GM10847 (cell line): ENCODE results near the gene M1AP.

Source experiments
- POLR2A ChIP-seq: IDR thresholded peaks from 2 replicates; pipeline ENCODE4 v1.6.1; 2011; ENCODE audit not compliant: insufficient read length; ENCODE audit errors: extremely low read depth

M1AP gene

GRCh38 chr2:74620671-74621070, 27.5 kb downstream of the M1AP start:
- TF ChIP-seq POLR2A, result no peak

GRCh38 chr2:74619651-74620297, 28.4 kb downstream of the M1AP start:
- TF ChIP-seq POLR2A, result no peak

GRCh38 chr2:74618410-74619083, 29.6 kb downstream of the M1AP start:
- TF ChIP-seq POLR2A, result no peak

- no peak for TF ChIP-seq POLR2A
Measured at GRCh38 chr2:74617122-74617521, 31.0 kb downstream of the M1AP start.

- no peak for TF ChIP-seq POLR2A
Measured at GRCh38 chr2:74606927-74607326, 41.2 kb downstream of the M1AP start.

GRCh38 chr2:74603282-74604000, 44.7 kb downstream of the M1AP start:
- no peak for TF ChIP-seq POLR2A

GRCh38 chr2:74602586-74603281, 45.4 kb downstream of the M1AP start:
- no peak for TF ChIP-seq POLR2A

- TF ChIP-seq POLR2A, result no peak
Measured at GRCh38 chr2:74599676-74600075, 48.5 kb downstream of the M1AP start.

- no peak for TF ChIP-seq POLR2A
Measured at GRCh38 chr2:74597410-74597809, 50.7 kb downstream of the M1AP start.

GRCh38 chr2:74596584-74596983, 51.5 kb downstream of the M1AP start:
- TF ChIP-seq POLR2A, result no peak

GRCh38 chr2:74593826-74594772, 54.0 kb downstream of the M1AP start:
- no peak for TF ChIP-seq POLR2A

- TF ChIP-seq POLR2A, result no peak
Measured at GRCh38 chr2:74588664-74589063, 59.5 kb downstream of the M1AP start.

- no peak for TF ChIP-seq POLR2A
Measured at GRCh38 chr2:74587664-74588277, 60.4 kb downstream of the M1AP start.

- TF ChIP-seq POLR2A, result no peak
Measured at GRCh38 chr2:74585406-74586185, 62.5 kb downstream of the M1AP start.
